ENCODE measurements around the gene STEAP2. TPM values are rescaled to one million over a fixed set of nuclear protein-coding genes. Genes with fewer than 3 reads are reported as not detected.

Gene STEAP2
- total RNA-seq, 2 experiments from 2014 or later, result not detected

GRCh38 chr7:90216080-90216674 lies 4.6 kb downstream of the STEAP2 start:
- no peak overlapping the region for H3K4me3 ChIP-seq (ENCODE audit: low read depth, low read length, poor library complexity, severe bottlenecking)
- H2AFZ ChIP-seq (ENCODE audit: low read length), result no peak overlapping the region
- H3K4me2 ChIP-seq (ENCODE audit: low read length), result no peak overlapping the region
- BruUV-seq (replicated peaks), result no TSS peak
- H4K20me1 ChIP-seq (ENCODE audit: insufficient read depth, low read length), result no peaks in the 10 kb centered on the region
- POLR2A ChIA-PET, result no interaction called here
- H3K36me3 ChIP-seq (ENCODE audit: insufficient read depth, low read length), result no peaks in the 10 kb centered on the region
- H3K4me1 ChIP-seq (ENCODE audit: insufficient read depth, low read length, poor library complexity, severe bottlenecking), result no peaks in the 10 kb centered on the region
- DNase-seq (ENCODE audit: low spot score), result no peak
- no peak overlapping the region for H3K27ac ChIP-seq (ENCODE audit: low read depth, low read length, poor library complexity, severe bottlenecking)
- H3K9me2 ChIP-seq (ENCODE audit: insufficient read depth, low read length), result no peaks in the 10 kb centered on the region
- CTCF ChIA-PET (ENCODE audit: unreplicated experiment), result no interaction called here
- no peak for TF ChIP-seq EZH2phosphoT487 (IDR thresholded peaks at IDR 0.05; ENCODE audit: borderline replicate concordance, low read depth, low read length)
- TF ChIP-seq, protein P1, sequence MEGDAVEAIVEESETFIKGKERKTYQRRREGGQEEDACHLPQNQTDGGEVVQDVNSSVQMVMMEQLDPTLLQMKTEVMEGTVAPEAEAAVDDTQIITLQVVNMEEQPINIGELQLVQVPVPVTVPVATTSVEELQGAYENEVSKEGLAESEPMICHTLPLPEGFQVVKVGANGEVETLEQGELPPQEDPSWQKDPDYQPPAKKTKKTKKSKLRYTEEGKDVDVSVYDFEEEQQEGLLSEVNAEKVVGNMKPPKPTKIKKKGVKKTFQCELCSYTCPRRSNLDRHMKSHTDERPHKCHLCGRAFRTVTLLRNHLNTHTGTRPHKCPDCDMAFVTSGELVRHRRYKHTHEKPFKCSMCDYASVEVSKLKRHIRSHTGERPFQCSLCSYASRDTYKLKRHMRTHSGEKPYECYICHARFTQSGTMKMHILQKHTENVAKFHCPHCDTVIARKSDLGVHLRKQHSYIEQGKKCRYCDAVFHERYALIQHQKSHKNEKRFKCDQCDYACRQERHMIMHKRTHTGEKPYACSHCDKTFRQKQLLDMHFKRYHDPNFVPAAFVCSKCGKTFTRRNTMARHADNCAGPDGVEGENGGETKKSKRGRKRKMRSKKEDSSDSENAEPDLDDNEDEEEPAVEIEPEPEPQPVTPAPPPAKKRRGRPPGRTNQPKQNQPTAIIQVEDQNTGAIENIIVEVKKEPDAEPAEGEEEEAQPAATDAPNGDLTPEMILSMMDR (conservative IDR thresholded peaks at IDR 0.05; ENCODE audit: low read length), result no peak
- H3K9me3 ChIP-seq (ENCODE audit: low read length), result no peaks in the 10 kb centered on the region
- no peaks in the 10 kb centered on the region for H3K79me2 ChIP-seq (ENCODE audit: insufficient read depth, low read depth, low read length)
- intact Hi-C loops (cut with micrococcal nuclease; ENCODE audit: unreplicated experiment), result no loop called here

DNA sequence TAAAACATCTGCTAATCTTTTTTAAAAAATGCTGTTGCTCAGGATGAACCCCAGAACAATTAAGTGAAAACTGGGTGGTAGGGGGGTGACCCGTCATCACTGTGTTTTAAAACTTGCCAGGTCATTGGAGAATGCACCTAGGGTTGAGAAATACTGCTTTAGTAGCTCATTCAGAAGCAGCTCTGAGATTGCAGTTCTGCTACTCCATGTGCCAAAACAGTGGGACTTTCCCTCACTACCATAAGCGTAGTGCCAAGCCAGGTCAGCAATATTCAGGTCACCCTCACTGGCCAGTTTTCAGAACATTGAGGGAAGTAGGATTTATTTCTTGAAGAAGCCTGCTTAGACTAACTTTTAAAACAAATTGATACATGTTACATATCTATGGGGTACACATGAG lies 5.2 kb downstream of the STEAP2 start:
- POLR2A ChIA-PET, result no interaction called here

GRCh38 chr7:90222390-90222789 lies 10.8 kb downstream of the STEAP2 start:
- H3K9me2 ChIP-seq (ENCODE audit: insufficient read depth, low read length), result no peaks in the 10 kb centered on the region
- intact Hi-C loops (cut with micrococcal nuclease; ENCODE audit: unreplicated experiment), result no loop called here
- TF ChIP-seq, protein P1 (conservative IDR thresholded peaks at IDR 0.05; ENCODE audit: low read length), result no peak
- TF ChIP-seq EZH2phosphoT487 (IDR thresholded peaks at IDR 0.05; ENCODE audit: borderline replicate concordance, low read depth, low read length), result no peak
- DNase-seq (ENCODE audit: low spot score), result no peak
- no peak overlapping the region for H3K27ac ChIP-seq (ENCODE audit: low read depth, low read length, poor library complexity, severe bottlenecking)
- POLR2A ChIA-PET, result no interaction called here
- H3K4me2 ChIP-seq (ENCODE audit: low read length), result no peak overlapping the region
- no peaks in the 10 kb centered on the region for H4K20me1 ChIP-seq (ENCODE audit: insufficient read depth, low read length)
- H2AFZ ChIP-seq (ENCODE audit: low read length), result no peak overlapping the region
- H3K4me3 ChIP-seq (ENCODE audit: low read depth, low read length, poor library complexity, severe bottlenecking), result no peak overlapping the region
- H3K9me3 ChIP-seq (ENCODE audit: low read length), result no peaks in the 10 kb centered on the region
- H3K79me2 ChIP-seq (ENCODE audit: insufficient read depth, low read depth, low read length), result no peaks in the 10 kb centered on the region
- CTCF ChIA-PET (ENCODE audit: unreplicated experiment), result no interaction called here
- H3K36me3 ChIP-seq (ENCODE audit: insufficient read depth, low read length), result no peaks in the 10 kb centered on the region
- BruUV-seq (replicated peaks), result no TSS peak
- no peaks in the 10 kb centered on the region for H3K4me1 ChIP-seq (ENCODE audit: insufficient read depth, low read length, poor library complexity, severe bottlenecking)

More for the DNA sequence above, 5.2 kb downstream of the STEAP2 start:
- H3K4me2 ChIP-seq (ENCODE audit: low read length), result no peak overlapping the region
- H2AFZ ChIP-seq (ENCODE audit: low read length), result no peak overlapping the region
- H3K4me3 ChIP-seq (ENCODE audit: low read depth, low read length, poor library complexity, severe bottlenecking), result no peak overlapping the region
- no peaks in the 10 kb centered on the region for H3K36me3 ChIP-seq (ENCODE audit: insufficient read depth, low read length)
- H3K27ac ChIP-seq (ENCODE audit: low read depth, low read length, poor library complexity, severe bottlenecking), result no peak overlapping the region
- no TSS peak for BruUV-seq (replicated peaks)
- no peaks in the 10 kb centered on the region for H4K20me1 ChIP-seq (ENCODE audit: insufficient read depth, low read length)
- no peaks in the 10 kb centered on the region for H3K9me3 ChIP-seq (ENCODE audit: low read length)
- H3K79me2 ChIP-seq (ENCODE audit: insufficient read depth, low read depth, low read length), result no peaks in the 10 kb centered on the region
- H3K4me1 ChIP-seq (ENCODE audit: insufficient read depth, low read length, poor library complexity, severe bottlenecking), result no peaks in the 10 kb centered on the region
- CTCF ChIA-PET (ENCODE audit: unreplicated experiment), result no interaction called here
- TF ChIP-seq, protein P1 (conservative IDR thresholded peaks at IDR 0.05; ENCODE audit: low read length), result no peak
- TF ChIP-seq EZH2phosphoT487 (IDR thresholded peaks at IDR 0.05; ENCODE audit: borderline replicate concordance, low read depth, low read length), result no peak
- DNase-seq (ENCODE audit: low spot score), result no peak
- intact Hi-C loops (cut with micrococcal nuclease; ENCODE audit: unreplicated experiment), result no loop called here
- no peaks in the 10 kb centered on the region for H3K9me2 ChIP-seq (ENCODE audit: insufficient read depth, low read length)
